Dermis microvascular lymphatic vessel endothelial cell (primary cell): ENCODE measurements around the gene GPC5. TPM values are rescaled to one million over a fixed set of nuclear protein-coding genes. Genes with fewer than 3 reads are reported as not detected.
A peak's percentile ranks its signal among the peaks of the same experiment; 100 is the strongest.
"Not testable (repeated sequence)": the region's sequence is repeated elsewhere in the genome, so short reads cannot be mapped to it uniquely, and the experiment has no call there.

ENCODE experiments used
- DNase-seq, 2 donors: peaks; one replicate each; pipeline versions ENCODE4 v3.0.0 to v3.0.0-alpha.2; 2010; ENCODE audit warnings: low read depth in 2 of 2
- total RNA-seq: library from RNA; depleted of rRNA; stranded (reverse); fragments of >200 nt; gene quantifications from 2 replicates; pipeline ENCODE4 v1.2.1, GENCODE V29; 2014

The GPC5 gene
- 0.51 TPM in 2 replicates for total RNA-seq

DNA sequence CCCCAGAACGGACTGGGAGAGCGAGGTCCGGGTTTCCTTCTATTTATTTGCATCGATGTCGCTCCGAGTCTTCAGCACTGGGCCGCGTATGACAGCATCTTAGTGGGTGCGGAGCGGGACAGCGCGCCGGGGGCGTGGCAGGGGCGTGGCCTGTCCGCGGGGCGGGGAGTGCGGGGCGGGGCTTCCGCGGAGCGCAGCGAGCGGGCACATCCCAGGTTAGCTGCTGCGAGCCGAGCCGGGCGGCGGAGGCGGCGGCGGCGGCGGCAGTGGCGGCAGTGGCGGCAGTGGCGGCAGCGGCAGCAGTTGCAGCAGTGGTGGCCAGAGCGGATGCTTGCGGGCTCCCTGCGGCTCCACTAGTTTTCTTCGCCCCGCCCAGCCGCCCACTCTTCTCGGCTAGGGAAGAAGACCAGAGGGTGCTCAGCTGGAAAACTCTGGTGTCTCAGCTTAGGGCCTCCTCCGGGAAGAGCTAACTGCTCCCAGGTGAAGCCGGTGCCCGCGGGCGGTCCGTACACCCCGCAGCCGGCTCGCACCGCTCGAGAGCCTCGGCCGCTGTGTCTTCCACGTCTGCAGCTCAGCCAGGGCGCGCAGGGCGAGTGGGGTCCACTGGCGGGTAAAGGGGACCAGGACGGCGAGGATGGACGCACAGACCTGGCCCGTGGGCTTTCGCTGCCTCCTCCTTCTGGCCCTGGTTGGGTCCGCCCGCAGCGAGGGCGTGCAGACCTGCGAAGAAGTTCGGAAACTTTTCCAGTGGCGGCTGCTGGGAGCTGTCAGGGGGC is at the start of gene GPC5:
Gene GPC5, plus strand, starts transcription at position 209 of the 776 bp plus-strand sequence.
- DNase-seq = peak; percentile 11 to 64

DNA sequence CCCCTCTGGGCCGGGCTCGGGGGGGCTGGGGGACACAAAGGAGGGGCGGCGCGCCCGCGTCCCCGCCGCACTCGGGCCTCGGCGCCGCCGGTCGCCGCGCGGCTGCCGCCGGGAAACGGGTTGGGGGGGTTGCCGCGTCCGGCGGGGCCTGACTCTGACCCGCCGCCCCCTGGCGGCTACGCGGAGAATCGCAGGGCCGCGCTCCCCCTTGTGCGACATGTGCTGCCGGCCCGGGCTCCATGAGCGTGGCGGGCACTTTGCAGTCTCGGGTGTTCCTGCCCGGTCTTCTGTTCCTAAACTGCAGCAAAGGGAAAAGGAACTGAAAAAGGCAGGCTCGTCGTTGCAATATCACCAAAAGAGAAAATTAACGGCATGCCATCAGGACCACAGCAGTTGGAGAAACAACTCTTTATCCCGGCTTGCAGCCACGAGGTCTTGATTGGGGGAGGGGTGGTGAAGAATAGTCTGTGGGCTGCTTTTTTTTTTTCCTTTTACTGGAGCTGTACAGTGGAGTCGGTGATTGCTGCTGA is 49.5 kb upstream of the GPC5 start:
- peak; percentile 70 to 88 for DNase-seq

DNA sequence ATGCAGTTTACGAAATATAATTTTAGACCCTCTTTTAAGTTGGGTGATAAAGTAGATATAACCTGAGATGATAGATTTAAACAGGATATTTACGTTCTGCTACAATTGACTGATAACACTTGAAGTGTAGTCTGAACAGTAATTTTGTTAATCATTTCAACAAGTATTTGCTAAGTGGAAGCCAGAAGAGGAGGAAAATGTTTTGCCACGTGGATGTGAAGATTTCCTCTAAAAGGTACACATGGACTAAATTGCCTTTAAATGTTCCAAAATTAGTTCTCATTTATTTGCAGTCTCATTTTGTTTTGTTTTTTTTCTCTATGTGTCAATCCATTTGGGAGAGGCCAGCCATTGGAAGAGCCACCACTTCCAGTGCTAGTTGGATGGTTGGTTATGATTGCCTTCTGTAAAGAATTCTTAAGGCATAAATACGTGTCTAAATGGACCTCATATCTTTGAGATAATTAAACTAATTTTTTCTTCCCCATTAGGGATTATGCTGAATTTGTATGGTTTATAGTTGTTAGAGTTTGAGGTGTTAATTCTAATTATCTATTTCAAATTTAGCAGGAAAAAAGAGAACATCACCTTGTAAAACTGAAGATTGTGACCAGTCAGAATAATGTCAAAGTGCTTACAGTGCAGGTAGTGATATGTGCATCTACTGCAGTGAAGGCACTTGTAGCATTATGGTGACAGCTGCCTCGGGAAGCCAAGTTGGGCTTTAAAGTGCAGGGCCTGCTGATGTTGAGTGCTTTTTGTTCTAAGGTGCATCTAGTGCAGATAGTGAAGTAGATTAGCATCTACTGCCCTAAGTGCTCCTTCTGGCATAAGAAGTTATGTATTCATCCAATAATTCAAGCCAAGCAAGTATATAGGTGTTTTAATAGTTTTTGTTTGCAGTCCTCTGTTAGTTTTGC is 48.2 kb upstream of the GPC5 start:
- DNase-seq = no peak

DNA sequence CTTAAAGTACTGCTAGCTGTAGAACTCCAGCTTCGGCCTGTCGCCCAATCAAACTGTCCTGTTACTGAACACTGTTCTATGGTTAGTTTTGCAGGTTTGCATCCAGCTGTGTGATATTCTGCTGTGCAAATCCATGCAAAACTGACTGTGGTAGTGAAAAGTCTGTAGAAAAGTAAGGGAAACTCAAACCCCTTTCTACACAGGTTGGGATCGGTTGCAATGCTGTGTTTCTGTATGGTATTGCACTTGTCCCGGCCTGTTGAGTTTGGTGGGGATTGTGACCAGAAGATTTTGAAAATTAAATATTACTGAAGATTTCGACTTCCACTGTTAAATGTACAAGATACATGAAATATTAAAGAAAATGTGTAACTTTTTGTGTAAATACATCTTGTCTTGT is 47.3 kb upstream of the GPC5 start:
- no peak for DNase-seq

DNA sequence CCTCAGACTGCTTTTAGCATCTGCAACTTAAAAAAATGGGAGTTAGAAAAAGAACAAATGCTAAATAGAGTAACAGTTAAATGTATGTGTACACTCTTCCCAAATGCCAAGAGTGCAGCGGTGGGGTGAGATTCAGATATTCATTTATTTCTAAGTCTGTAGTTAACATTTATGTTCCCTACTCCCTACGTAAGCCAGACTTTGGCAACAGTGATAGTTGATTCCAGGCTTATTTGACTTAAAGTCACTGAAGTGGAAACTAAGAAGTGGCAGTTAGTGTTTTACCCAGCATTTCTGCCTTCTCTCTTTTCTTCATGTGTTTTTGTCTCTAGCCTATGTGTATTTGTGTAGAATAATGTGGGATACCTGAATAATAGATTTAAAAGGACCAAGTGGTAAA is 46.4 kb upstream of the GPC5 start:
- no peak for DNase-seq

GRCh38 chr13:91352891-91353290 is 45.5 kb upstream of the GPC5 start:
- DNase-seq = not testable (repeated sequence)

DNA sequence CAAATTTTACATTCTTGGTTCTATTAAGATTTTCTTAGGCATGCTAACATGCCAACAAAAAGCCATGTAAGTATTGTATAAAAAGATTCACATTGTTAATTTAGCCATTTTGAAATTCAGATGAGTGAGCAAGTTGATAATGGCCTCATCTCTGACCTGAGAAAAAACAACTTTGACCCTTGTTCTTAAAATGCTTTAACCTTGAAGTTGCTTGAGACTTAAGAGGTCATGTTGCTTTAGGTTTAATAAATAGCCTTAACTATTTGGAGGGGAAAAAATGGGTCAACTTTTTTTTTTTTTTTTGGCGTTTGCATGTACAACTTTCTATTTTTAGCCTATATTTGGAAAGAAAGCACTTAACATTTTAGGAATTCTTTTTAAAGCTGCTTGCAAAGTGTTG is 44.9 kb upstream of the GPC5 start:
- no peak for DNase-seq

- no peak for DNase-seq
Observed at GRCh38 chr13:91355099-91355825, 43.2 kb upstream of the GPC5 start.

DNA sequence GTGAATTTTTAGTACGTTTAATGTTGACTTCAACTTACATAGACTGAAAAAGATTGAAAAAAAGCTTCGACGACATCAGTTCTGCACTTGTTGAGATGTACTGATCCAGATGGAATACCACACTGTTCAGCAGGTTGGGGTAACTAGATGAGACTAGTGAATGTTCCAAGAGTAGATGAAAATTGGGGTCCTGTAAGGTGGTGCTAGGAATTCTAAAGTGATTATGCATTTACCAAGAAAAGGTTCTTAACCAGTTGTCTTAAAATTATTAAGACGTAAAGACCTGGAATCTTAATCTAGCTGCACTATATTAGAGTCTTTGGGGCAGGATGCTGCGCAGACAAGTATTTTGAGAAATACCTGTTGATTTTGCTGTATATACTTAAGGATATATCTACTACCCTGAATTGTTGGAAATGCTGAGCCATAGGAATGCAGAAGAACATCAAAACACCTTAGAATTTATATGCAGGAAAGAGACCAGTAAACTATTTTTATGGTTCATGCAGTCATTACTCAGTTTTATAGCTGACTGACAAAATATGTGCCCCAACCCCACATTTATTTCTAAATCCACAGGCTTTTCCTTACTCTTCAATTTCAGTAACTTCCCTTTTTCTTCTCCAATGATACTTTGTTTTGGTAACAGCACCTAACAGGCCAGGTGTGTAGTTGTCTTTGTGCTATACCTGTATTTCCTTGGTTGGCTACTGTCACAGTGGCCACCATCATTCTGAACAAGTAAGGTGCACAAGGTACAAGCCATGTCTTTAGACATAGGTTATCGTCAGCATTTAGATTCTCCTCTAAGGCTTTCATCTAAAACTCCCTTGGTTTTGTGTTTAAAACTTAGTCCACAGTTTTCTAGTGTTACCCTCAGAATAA is 42.4 kb upstream of the GPC5 start:
- DNase-seq = no peak

GRCh38 chr13:91356919-91357612 is 41.4 kb upstream of the GPC5 start:
- DNase-seq = no peak

- DNase-seq = no peak
Observed at GRCh38 chr13:91357613-91358386, 40.6 kb upstream of the GPC5 start.

DNA sequence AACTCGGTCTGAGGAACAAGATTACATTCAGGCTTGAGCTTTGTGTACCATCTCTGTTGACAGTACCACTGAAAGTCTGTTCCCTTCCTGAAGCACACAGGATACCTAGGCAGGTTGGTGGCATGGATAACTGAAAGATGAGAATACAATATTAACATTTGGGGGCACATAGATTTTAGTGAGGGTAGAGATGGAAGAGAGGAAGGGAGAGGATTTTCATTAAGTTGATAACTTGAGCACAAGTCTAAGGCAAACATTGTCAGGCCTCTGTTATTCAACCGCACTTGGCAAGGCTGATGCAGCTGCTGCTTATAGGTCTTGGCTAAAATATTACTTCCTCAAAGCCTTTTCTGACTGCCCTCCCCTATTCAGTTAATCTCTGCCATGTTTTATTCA is 40.0 kb upstream of the GPC5 start:
- DNase-seq = no peak

- no peak for DNase-seq
Observed at GRCh38 chr13:91359111-91359510, 39.3 kb upstream of the GPC5 start.

DNA sequence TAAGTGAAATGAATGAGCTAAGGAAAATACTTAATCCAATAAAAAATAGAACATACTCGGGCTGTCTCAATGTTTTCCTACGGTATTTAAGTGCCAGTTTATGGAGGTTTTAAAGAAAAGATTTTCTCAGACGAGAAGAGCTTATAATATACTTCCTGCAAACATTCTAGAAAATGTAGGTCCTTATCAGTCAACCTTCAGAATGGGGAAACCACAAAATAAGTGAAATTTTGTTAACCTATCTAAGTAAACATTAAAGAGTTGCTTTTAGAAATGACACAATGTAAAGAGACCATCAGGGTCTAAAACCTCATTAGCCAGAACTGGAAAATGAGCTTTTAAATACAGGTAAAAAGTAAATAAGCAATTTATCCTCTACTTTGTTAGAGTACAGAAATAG is 38.8 kb upstream of the GPC5 start:
- no peak for DNase-seq

DNA sequence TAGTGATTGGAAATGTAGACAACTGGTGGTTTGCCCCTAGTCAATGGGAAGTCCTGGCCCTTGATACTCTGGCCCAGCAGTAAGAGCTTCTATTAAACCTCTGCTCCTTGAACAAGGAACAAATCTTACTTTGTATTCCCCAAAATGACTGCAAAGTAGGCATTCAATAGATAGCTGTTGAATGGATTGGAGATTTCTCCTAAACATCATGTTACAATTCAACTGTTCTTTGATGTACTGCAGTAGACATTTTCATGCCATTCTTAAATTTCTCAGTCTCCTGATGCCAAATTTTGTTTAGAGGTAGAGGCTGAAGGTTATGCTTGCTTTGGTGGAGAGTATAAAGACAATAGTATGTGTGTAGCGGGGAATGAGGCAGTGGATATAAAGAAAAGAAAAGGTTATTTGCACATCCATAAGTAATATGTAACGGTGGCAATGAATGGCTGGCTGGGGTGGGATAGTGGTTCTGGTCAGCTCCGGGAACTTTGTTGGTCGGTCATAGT is 38.1 kb upstream of the GPC5 start:
- DNase-seq = no peak

DNA sequence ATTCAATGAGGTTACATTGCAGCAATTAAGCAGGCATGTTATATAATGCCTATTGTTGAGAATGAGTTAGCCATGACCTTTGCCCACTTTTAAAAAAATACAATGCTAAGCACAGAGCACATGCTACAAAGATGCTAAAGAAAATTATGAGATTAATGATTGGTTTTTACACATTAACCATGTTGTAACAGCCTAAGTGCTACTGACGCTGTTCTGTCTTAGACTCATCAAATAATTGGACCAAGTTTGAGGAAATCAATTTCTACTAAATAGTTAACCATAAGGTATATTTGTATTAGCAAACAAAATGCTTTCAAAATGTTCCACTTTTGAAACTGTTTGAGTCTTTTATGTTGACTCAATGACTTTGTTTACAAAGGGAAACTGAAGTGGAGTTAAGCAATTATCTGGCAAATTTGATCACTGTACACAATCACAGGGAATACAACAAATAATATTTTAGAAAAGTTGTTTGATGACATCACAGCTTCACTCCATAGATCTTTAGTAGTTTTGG is 36.6 kb upstream of the GPC5 start:
- DNase-seq = no peak

GRCh38 chr13:91362908-91363307 is 35.5 kb upstream of the GPC5 start:
- DNase-seq = no peak

DNA sequence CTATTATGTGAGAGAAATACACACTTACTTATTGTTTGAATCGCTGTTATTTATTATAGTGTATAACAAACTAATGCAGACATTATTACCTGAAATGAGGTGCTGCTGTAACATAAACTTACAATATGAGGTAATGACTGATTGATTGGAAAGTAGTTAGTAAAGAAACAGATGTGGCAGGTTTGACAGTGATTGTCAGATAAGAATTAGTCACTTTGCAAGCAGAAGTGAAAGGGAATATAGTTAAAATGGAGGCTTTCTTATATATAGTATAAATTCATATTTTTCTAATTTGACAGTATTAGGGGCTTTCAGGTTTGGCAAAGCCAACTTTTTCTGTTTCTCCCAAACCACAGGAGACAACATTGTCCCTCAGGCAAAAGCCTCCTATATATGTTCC is 30.3 kb upstream of the GPC5 start:
- no peak for DNase-seq
